NK-92 treated with Interleukin-12 subunit alpha and Interleukin-12 subunit beta, amount 100 ng/mL, for 24 hours (cell line): ENCODE data around the gene SHISA4.
"Not testable (repeated sequence)": the region's sequence is repeated elsewhere in the genome, so short reads cannot be mapped to it uniquely, and the experiment has no call there.

Experiments used
- DNase-seq: peaks from one replicate; lab custom pipeline; 2025; lab: John Stamatoyannopoulos, UW

SHISA4 gene

GRCh38 chr1:201888282-201889089, at the start of gene SHISA4:
Gene SHISA4 (plus strand): TSS chr1:201888898. CDS start chr1:201888995, 97 bp downstream.
- no peak for DNase-seq

GRCh38 chr1:201839089-201839488, 49.6 kb upstream of the SHISA4 start:
- not testable (repeated sequence) for DNase-seq

- no peak for DNase-seq
Measured at GRCh38 chr1:201840055-201840454, 48.6 kb upstream of the SHISA4 start.

- DNase-seq, result no peak
Measured at GRCh38 chr1:201840490-201840889, 48.2 kb upstream of the SHISA4 start.

- DNase-seq, result no peak
Measured at GRCh38 chr1:201841265-201841912, 47.3 kb upstream of the SHISA4 start.

- no peak for DNase-seq
Measured at GRCh38 chr1:201842472-201843027, 46.1 kb upstream of the SHISA4 start.

GRCh38 chr1:201845331-201846083, 43.2 kb upstream of the SHISA4 start:
- no peak for DNase-seq

- DNase-seq, result no peak
Measured at GRCh38 chr1:201847150-201847549, 41.5 kb upstream of the SHISA4 start.

- no peak for DNase-seq
Measured at GRCh38 chr1:201848230-201848629, 40.5 kb upstream of the SHISA4 start.

- no peak for DNase-seq
Measured at GRCh38 chr1:201849372-201850052, 39.2 kb upstream of the SHISA4 start.

GRCh38 chr1:201850053-201850397, 38.7 kb upstream of the SHISA4 start:
- DNase-seq, result no peak

GRCh38 chr1:201851949-201852348, 36.7 kb upstream of the SHISA4 start:
- no peak for DNase-seq

- DNase-seq, result not testable (repeated sequence)
Measured at GRCh38 chr1:201856722-201857121, 32.0 kb upstream of the SHISA4 start.

- no peak for DNase-seq
Measured at GRCh38 chr1:201859424-201859823, 29.3 kb upstream of the SHISA4 start.

GRCh38 chr1:201861448-201861847, 27.2 kb upstream of the SHISA4 start:
- DNase-seq, result no peak

GRCh38 chr1:201870397-201870796, 18.3 kb upstream of the SHISA4 start:
- DNase-seq, result no peak

GRCh38 chr1:201874672-201875071, 14.0 kb upstream of the SHISA4 start:
- no peak for DNase-seq

GRCh38 chr1:201876148-201876818, 12.4 kb upstream of the SHISA4 start:
- DNase-seq, result no peak

GRCh38 chr1:201877877-201878401, 10.8 kb upstream of the SHISA4 start:
- DNase-seq, result no peak

GRCh38 chr1:201880928-201881571, 7.6 kb upstream of the SHISA4 start:
- DNase-seq, result no peak

GRCh38 chr1:201881617-201882016, 7.1 kb upstream of the SHISA4 start:
- DNase-seq, result no peak
